IPS-15b (cell line): ENCODE measurements around the gene BOLA1.
"Not testable (repeated sequence)": the region's sequence is repeated elsewhere in the genome, so short reads cannot be mapped to it uniquely, and the experiment has no call there.

Source experiments
- H3K27me3 ChIP-seq: one replicate; pipeline ENCODE4 v1.6.1; 2013; ENCODE audit warnings: low read length; ENCODE audit not compliant: control insufficient read depth, insufficient read depth
- H3K36me3 ChIP-seq: one replicate; pipeline ENCODE4 v1.6.1; 2013; ENCODE audit warnings: low read length; ENCODE audit not compliant: control insufficient read depth, insufficient read depth
- H3K4me1 ChIP-seq: one replicate; pipeline ENCODE4 v1.6.1; 2013; ENCODE audit warnings: mild to moderate bottlenecking, low read length; ENCODE audit not compliant: control insufficient read depth, insufficient read depth
- H3K4me3 ChIP-seq: one replicate; pipeline ENCODE4 v1.5.1; 2013; ENCODE audit warnings: low read depth, low read length
- H3K9ac ChIP-seq: one replicate; pipeline ENCODE4 v1.6.1; 2013; ENCODE audit warnings: low read depth, mild to moderate bottlenecking, low read length
- H3K9me3 ChIP-seq: one replicate; pipeline ENCODE4 v1.6.1; 2013; ENCODE audit warnings: mild to moderate bottlenecking, low read length; ENCODE audit not compliant: control insufficient read depth, insufficient read depth

Gene BOLA1

DNA sequence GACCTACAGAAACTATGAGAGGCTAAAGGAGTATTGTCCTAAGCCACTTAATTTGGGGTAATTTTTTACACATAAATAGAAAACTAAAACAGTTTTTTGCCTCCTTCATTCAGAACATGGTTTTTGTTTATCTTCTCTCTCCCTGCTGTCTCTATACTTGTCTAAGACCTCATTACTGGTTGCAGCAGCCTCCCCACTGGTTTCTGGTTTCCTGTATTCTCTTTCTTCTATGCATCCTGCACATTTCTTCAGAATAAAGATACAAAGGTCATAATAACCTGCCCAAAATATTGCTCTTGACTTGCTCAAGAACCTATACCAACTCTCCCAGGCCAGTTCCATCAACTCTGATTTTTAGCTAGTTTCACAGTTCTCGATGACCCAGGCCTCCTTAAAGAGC lies 19.8 kb upstream of the BOLA1 start:
- Histone ChIP-seq H3K4me1 (peaks cover 3% of the 10 kb centered on the region), H3K27me3 (no peaks in the 10 kb centered on the region), H3K9ac (no peak overlapping the region), H3K9me3 (no peaks in the 10 kb centered on the region), H3K4me3 (no peak overlapping the region), H3K36me3 (no peaks in the 10 kb centered on the region)

DNA sequence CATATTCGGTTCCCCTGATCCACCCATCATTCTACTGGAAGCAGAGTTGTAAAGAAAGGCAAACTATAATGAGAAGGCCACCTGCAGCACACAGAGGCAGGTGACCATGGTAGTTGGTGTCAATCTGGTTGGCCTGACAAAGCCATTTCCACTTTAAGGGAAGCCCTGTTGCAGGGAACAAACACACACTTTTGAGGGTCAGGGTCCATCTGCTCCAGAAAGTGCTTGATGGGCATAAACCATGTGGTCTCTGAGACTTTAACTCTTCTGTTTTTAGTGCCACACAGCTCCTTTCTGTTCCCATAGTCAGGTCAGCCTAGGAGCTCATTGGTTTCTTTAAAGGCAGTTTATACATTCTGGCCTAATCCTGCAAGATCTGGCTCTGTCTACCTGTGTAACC lies 17.5 kb upstream of the BOLA1 start:
- Histone ChIP-seq H3K9ac (no peak overlapping the region), H3K36me3 (no peaks in the 10 kb centered on the region), H3K4me3 (no peak overlapping the region), H3K27me3 (no peaks in the 10 kb centered on the region), H3K9me3 (no peaks in the 10 kb centered on the region), H3K4me1 (peaks cover 5% of the 10 kb centered on the region)

DNA sequence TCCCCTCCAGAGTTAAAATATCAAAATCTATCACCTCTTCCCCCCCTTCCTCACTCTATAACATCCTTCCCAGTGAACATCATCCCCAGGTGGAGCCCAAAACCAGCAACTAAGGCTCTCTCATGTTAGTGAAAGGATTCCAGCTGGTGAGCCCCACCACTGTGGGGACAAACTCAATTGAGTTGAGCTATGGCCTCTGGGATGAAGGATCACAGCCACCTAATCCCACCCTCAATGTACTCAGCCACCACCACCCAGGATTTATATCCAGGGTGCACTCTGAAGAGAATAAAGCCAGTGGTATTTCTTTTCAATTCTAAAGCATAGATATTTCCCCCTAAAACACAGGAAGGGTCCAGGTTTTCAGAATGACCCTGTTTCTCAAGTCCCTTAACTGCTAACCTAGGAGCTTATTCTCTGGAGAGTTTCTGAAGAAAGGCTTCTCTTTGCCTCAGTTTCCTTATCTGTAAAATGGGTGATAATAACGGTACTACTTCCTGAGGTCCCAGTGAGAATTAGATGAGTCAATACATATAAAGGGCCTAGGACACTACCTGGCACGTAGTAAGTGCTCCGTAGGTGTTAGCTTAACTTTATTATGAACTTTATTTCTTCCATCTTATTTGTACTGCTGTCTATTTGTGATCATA lies 15.6 kb upstream of the BOLA1 start:
- H3K4me3 ChIP-seq = no peak overlapping the region
- H3K27me3 ChIP-seq = no peaks in the 10 kb centered on the region
- H3K9ac ChIP-seq = no peak overlapping the region
- H3K4me1 ChIP-seq = peaks cover 5% of the 10 kb centered on the region
- no peaks in the 10 kb centered on the region for H3K9me3 ChIP-seq
- H3K36me3 ChIP-seq = no peaks in the 10 kb centered on the region

DNA sequence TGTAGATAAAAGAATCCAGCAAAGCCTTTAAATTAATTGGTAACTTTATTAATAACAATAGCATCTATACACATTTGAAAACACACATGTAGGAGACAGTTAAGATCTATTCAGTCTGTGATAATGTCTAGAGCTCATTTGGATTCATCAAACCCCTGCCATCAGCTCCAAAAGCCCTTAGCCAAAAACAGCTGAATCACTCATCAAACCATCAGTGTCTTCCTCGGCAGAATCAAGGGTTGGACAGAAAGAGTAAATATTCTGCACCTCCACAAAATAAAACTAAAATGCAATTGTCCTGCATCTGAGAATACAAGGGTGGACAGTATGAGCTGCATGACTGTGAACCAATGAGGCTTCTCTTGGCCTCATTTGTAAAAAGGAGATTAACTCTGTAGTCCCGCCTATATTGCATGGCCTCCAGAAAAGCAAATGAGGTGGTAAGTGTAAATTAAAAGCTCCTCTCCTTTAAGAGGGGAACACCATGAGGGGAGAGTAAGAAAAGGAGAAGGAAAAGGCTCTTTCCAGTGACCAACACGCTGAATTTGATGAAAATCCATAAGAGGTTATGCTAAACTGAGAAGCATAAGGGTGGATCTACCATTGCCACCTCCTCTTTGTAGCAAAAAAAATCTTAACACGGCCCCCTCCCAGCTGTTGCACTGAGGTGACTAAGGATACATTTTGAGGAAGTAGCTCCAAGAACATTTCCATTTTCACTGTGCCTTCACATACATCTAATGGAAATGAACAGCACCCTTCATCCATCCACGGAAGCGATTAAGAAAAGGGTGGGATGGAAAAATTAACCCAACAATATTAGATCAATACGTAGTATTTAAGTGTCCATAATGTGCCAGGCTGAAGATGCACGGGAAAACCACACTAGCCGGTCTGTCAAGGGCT lies 14.7 kb upstream of the BOLA1 start:
- H3K4me1 ChIP-seq = peaks cover 8% of the 10 kb centered on the region
- peak overlapping the region; percentile 83 for H3K4me3 ChIP-seq
- H3K36me3 ChIP-seq = no peaks in the 10 kb centered on the region
- no peaks in the 10 kb centered on the region for H3K27me3 ChIP-seq
- H3K9ac ChIP-seq = no peak overlapping the region
- H3K9me3 ChIP-seq = no peaks in the 10 kb centered on the region

DNA sequence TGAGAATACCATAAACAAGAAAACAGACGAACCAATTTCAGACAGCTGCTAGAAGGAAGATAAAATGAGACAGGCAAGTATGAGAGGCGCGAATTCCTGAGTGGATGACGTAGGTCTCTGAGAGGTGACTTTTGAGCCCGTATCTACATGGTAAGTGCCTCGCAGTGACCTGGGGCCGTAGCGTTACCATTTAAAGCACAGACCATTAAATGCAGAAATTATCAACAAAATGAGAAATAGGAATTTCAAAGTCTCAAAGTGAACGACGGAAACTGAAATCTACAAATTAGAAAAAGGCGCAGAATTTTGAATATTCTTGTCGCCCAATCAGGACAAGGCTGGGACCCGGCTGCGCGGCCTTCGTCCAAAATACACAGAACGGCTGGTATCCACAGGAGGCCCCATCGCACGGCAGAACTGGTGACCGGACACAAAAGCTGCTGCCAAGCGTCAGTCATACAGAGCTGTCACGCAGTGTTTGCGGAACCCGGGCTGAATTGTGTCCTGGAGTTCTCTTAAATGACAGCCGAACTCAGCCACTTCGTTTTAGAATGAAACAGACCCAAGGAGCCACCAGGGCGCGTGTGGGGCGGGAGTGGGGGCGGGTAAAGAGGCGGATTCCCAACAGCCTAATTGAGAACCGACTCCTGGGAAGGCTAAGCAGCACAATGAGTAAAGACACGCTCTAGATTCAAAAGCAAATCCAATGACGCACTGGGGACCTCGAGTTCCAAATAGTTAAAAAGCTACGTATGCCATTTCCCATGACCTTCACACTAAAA lies 13.8 kb upstream of the BOLA1 start:
- H3K9ac ChIP-seq = peak overlapping the region; percentile 98
- peak overlapping the region; percentile 83 for H3K4me3 ChIP-seq
- H3K36me3 ChIP-seq = no peaks in the 10 kb centered on the region
- H3K27me3 ChIP-seq = no peaks in the 10 kb centered on the region
- H3K9me3 ChIP-seq = no peaks in the 10 kb centered on the region
- H3K4me1 ChIP-seq = peaks cover 8% of the 10 kb centered on the region

DNA sequence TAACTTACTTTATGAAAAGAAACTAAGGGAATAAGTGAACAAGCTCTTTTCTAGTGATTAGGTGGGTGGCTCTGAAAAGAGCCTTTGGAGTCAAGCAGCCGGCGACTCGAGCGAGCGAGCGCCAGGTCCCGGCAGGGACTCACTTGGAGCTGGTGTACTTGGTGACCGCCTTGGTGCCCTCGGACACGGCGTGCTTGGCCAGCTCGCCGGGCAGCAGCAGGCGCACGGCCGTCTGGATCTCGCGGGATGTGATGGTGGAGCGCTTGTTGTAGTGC lies 13.3 kb upstream of the BOLA1 start:
- H3K9me3 ChIP-seq, H3K27me3 ChIP-seq, H3K4me1 ChIP-seq, H3K36me3 ChIP-seq: not testable (repeated sequence)
- H3K9ac ChIP-seq = peak overlapping the region; percentile 98
- H3K4me3 ChIP-seq = peak overlapping the region; percentile 83

DNA sequence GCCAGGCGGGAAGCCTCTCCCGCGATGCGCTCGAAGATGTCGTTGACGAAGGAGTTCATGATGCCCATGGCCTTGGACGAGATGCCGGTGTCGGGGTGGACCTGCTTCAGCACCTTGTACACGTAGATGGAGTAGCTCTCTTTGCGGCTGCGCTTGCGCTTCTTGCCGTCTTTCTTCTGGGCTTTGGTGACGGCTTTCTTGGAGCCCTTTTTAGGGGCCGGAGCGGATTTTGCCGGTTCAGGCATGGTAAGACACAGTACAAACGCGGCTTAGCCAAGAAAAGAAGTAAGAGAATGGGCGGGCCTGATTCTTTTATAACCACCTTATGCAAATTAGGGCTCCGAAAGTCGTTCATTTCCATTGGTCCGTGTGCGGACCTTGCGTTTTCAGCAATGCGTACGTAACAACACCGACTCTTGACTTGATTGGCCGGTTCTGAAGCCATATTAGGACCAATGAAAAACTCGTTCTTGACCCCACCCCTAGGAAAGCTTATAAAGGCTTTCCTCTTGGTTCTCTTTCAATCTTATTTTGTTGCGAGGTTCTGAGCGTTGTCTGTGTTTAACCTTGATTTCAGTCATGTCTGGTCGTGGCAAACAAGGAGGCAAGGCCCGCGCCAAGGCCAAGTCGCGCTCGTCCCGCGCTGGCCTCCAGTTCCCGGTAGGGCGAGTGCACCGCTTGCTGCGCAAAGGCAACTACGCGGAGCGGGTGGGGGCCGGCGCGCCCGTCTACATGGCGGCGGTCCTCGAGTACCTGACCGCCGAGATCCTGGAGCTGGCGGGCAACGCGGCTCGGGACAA lies 12.8 kb upstream of the BOLA1 start:
- no peaks in the 10 kb centered on the region for H3K36me3 ChIP-seq
- peaks cover 8% of the 10 kb centered on the region for H3K4me1 ChIP-seq
- peak overlapping the region; percentile 83 for H3K4me3 ChIP-seq
- no peaks in the 10 kb centered on the region for H3K9me3 ChIP-seq
- no peaks in the 10 kb centered on the region for H3K27me3 ChIP-seq
- peak overlapping the region; percentile 98 for H3K9ac ChIP-seq

DNA sequence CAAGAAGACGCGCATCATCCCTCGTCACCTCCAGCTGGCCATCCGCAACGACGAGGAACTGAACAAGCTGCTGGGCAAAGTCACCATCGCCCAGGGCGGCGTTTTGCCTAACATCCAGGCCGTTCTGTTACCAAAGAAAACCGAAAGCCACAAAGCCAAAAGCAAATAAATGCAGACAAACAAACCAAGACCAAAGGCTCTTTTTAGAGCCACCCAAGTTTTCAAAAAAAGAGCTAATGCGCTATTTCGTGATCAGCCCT lies 12.2 kb upstream of the BOLA1 start:
- not testable (repeated sequence) for H3K36me3 ChIP-seq, H3K27me3 ChIP-seq, H3K4me1 ChIP-seq, H3K9me3 ChIP-seq
- Histone ChIP-seq H3K4me3 (peak overlapping the region; percentile 69), H3K9ac (peak overlapping the region; percentile 94)

DNA sequence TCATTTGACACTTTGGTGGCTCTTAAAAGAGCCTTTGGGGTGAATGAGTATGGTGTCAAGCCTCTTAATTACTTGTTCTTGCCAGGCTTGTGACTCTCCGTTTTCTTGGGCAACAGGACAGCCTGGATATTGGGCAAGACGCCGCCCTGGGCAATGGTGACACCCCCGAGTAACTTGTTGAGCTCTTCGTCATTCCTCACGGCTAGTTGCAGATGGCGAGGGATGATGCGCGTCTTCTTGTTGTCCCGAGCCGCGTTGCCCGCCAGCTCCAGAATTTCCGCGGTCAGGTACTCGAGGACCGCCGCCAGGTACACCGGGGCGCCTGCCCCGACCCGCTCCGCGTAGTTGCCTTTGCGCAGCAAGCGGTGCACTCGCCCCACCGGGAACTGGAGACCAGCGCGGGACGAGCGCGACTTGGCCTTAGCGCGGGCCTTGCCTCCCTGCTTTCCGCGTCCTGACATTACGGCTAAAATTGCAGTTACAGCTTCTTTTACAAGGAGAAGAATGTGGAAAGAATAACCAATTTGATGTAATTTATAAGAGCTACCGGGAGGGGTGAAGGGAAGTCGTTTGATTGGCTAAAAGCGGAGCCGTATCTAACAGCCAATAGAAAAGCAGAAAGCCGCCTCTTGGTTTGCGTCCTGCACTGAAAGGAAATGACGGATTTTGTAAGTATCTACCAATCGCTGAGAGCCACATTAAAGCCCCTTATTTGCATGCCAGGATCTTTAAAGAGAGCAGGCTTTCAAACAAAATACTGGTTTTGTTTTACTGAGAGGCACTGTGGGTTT lies 11.7 kb upstream of the BOLA1 start:
- H3K9me3 ChIP-seq = no peaks in the 10 kb centered on the region
- peak overlapping the region; percentile 69 for H3K4me3 ChIP-seq
- peak overlapping the region; percentile 95 for H3K9ac ChIP-seq
- H3K36me3 ChIP-seq = no peaks in the 10 kb centered on the region
- peaks cover 8% of the 10 kb centered on the region for H3K4me1 ChIP-seq
- H3K27me3 ChIP-seq = no peaks in the 10 kb centered on the region

DNA sequence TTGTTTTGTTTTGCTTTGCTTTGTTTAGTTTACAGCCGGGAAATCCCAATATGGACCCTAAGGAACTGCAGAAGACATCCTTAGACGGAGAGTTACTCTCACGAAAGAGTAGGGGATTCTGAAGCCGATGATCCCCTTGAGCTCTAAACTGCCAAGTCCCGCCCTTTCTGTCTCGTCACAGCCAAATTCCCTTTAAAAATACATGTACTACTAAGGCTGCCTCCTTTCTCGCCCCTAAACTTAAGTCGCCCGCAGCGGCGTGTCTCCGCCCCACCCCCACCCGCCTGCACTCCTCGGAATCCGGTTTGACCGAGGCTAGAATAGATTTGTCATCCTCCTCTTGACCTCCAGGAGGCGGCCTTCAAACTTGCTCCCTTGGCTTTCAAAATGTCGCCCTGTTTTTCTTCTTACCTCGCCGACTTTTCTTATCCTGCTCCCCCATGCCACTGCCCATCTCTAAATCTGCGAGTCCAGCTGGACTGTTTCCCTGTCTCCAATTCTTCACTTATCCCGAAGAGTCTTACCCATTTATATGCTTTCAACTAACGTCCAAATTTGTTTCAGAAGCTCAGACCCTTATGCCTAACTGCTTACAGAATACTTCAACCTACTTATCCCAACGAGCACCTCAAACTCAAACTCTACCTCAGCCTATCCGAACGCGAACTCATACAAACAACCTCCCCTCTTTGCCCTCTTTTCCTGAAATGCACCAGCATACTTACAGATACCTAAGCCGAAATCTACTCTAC lies 10.9 kb upstream of the BOLA1 start:
- peak overlapping the region; percentile 95 for H3K9ac ChIP-seq
- H3K9me3 ChIP-seq = no peaks in the 10 kb centered on the region
- H3K36me3 ChIP-seq = no peaks in the 10 kb centered on the region
- peaks cover 8% of the 10 kb centered on the region for H3K4me1 ChIP-seq
- H3K27me3 ChIP-seq = no peaks in the 10 kb centered on the region
- H3K4me3 ChIP-seq = peak overlapping the region; percentile 54
